ENCODE data around the gene CFI. TPM values are rescaled to one million over a fixed set of nuclear protein-coding genes. Genes with fewer than 3 reads are reported as not detected.

Gene CFI
- total RNA-seq, 3 donors from 2014 or later (not counting 1 experiment from before 2014, with no cell fraction given) = not detected

GRCh38 chr4:109729718-109730618, 71.8 kb downstream of the CFI start, which contains the start of gene PLA2G12A:
PLA2G12A (minus strand) TSS chr4:109730070; CDS start chr4:109729809, 261 bp downstream.
- H3K27me3 Mint-ChIP-seq (ENCODE audit: low read depth in 2 of 2) = peaks cover 0 to 2% of the 10 kb centered on the region in 2 donors
- H3K36me3 Mint-ChIP-seq = no peaks in the 10 kb centered on the region
- H3K4me1 ChIP-seq (ENCODE audit: control insufficient read depth, insufficient read depth, low read length) = peaks cover 9% of the 10 kb centered on the region
- WGBS (ENCODE audit: insufficient coverage) = under 1% methylated on average over 79 of the region's 83 CpGs
- peak within 1 kb of the TSS; percentile 58 for H3K4me3 ChIP-seq (ENCODE audit: low read length)
- peak; percentile 64 to 93 for DNase-seq
- peak within 1 kb of the TSS; percentile 88 for H3K4me3 Mint-ChIP-seq
- H3K27ac ChIP-seq (ENCODE audit: low read length) = peak within 1 kb of the TSS; percentile 46
- H3K27ac Mint-ChIP-seq = peak within 1 kb of the TSS; percentile 50 to 71
- H3K4me1 Mint-ChIP-seq = peaks cover 17 to 24% of the 10 kb centered on the region in 2 donors
- H3K36me3 ChIP-seq (ENCODE audit: control insufficient read depth, insufficient read depth, low read length) = no peaks in the 10 kb centered on the region
- H3K9me3 Mint-ChIP-seq = no peaks in the 10 kb centered on the region
- H3K9me3 ChIP-seq (ENCODE audit: control insufficient read depth, insufficient read depth, low read length) = no peaks in the 10 kb centered on the region
- no peak for TF ChIP-seq CTCF (IDR thresholded peaks at IDR 0.05)
- intact Hi-C loops (cut with micrococcal nuclease) = loop anchor here (2.0 kb wide), 1 partner anchor 297 kb away; the partner anchor contains the start of gene SEC24B
- peak; percentile 86 to 94 (median 89) for ATAC-seq
- H3K27me3 ChIP-seq (ENCODE audit: control insufficient read depth, insufficient read depth, low read length) = no peaks in the 10 kb centered on the region

- peak overlapping the region; percentile 88 for H3K4me3 Mint-ChIP-seq
- Histone ChIP-seq H3K36me3 (ENCODE audit: control insufficient read depth, insufficient read depth, low read length) (no peaks in the 10 kb centered on the region), H3K9me3 (ENCODE audit: control insufficient read depth, insufficient read depth, low read length) (no peaks in the 10 kb centered on the region), H3K4me1 (ENCODE audit: control insufficient read depth, insufficient read depth, low read length) (peaks cover 9% of the 10 kb centered on the region), H3K4me3 (ENCODE audit: low read length) (peak overlapping the region; percentile 58), H3K27me3 (ENCODE audit: control insufficient read depth, insufficient read depth, low read length) (no peaks in the 10 kb centered on the region), H3K27ac (ENCODE audit: low read length) (peak overlapping the region; percentile 18)
- intact Hi-C loops (cut with micrococcal nuclease) = loop anchor here (2.0 kb wide), 1 partner anchor 296 kb away; the partner anchor contains the start of gene SEC24B
- no peak for TF ChIP-seq CTCF (IDR thresholded peaks at IDR 0.05)
- WGBS (ENCODE audit: insufficient coverage) = 1% methylated on average over 23 of the region's 25 CpGs
- no peaks in the 10 kb centered on the region for H3K9me3 Mint-ChIP-seq
- H3K36me3 Mint-ChIP-seq = no peaks in the 10 kb centered on the region
- H3K27ac Mint-ChIP-seq = peak overlapping the region; percentile 50 to 71
- H3K27me3 Mint-ChIP-seq (ENCODE audit: low read depth in 2 of 2) = peaks cover 0 to 1% of the 10 kb centered on the region in 2 donors
- DNase-seq (no peak), ATAC-seq (peak in 1 of 3 donors; percentile 32)
- peaks cover 17 to 24% of the 10 kb centered on the region in 2 donors for H3K4me1 Mint-ChIP-seq
Measured at GRCh38 chr4:109729117-109729717, 72.6 kb downstream of the CFI start.

- no peak for TF ChIP-seq CTCF (IDR thresholded peaks at IDR 0.05)
- H3K4me3 ChIP-seq (ENCODE audit: low read length) = no peak overlapping the region
- intact Hi-C loops (cut with micrococcal nuclease) = loop anchor here (2.0 kb wide), 1 partner anchor 296 kb away; the partner anchor contains the start of gene SEC24B
- H3K27me3 Mint-ChIP-seq (ENCODE audit: low read depth in 2 of 2) = no peaks in the 10 kb centered on the region
- peaks cover 17 to 24% of the 10 kb centered on the region in 2 donors for H3K4me1 Mint-ChIP-seq
- H3K27me3 ChIP-seq (ENCODE audit: control insufficient read depth, insufficient read depth, low read length) = no peaks in the 10 kb centered on the region
- H3K4me1 ChIP-seq (ENCODE audit: control insufficient read depth, insufficient read depth, low read length) = peaks cover 9% of the 10 kb centered on the region
- ATAC-seq (no peak), DNase-seq (no peak)
- H3K9me3 ChIP-seq (ENCODE audit: control insufficient read depth, insufficient read depth, low read length) = no peaks in the 10 kb centered on the region
- no peak overlapping the region for H3K27ac ChIP-seq (ENCODE audit: low read length)
- H3K4me3 Mint-ChIP-seq = peak overlapping the region; percentile 88
- no peaks in the 10 kb centered on the region for H3K36me3 Mint-ChIP-seq
- no peaks in the 10 kb centered on the region for H3K36me3 ChIP-seq (ENCODE audit: control insufficient read depth, insufficient read depth, low read length)
- H3K9me3 Mint-ChIP-seq = no peaks in the 10 kb centered on the region
- WGBS (ENCODE audit: insufficient coverage) = 95% methylated on average over 6 of the region's 6 CpGs
- peak overlapping the region in 1 of 2 donors; percentile 50 for H3K27ac Mint-ChIP-seq
Measured at GRCh38 chr4:109728385-109728784, 73.4 kb downstream of the CFI start.
